HL-60 (cell line): ENCODE data around the gene FAF1.

Experiments used
- DNase-seq, 2 experiments: peaks; one replicate each; pipeline ENCODE4 v3.0.0-alpha.2; 2010 to 2020; ENCODE audit warnings: low read depth in 1 of 2, low spot score in 1 of 2
- H3K27ac ChIP-seq: fragments of 250-450 bp; sonication (Bioruptor Pico); replicated peaks from 2 replicates; pipeline ENCODE4 v1.5.1; 2020; ENCODE audit warnings: mild to moderate bottlenecking, moderate library complexity
- H3K27me3 ChIP-seq: fragments of 250-450 bp; sonication (Bioruptor Pico); 2 replicates; pipeline ENCODE4 v1.5.1; 2021; ENCODE audit warnings: mild to moderate bottlenecking, moderate library complexity; ENCODE audit not compliant: insufficient read depth, poor library complexity, severe bottlenecking
- H3K4me3 ChIP-seq: replicated peaks from 2 replicates; pipeline ENCODE4 v1.5.1; 2011; ENCODE audit warnings: mild to moderate bottlenecking, control low read depth, low read length; ENCODE audit not compliant: insufficient read depth
- GABPA ChIP-seq: IDR thresholded peaks from 2 replicates; pipeline ENCODE4 v1.6.1; 2012; ENCODE audit warnings: low read depth
- POLR2AphosphoS5 ChIP-seq: IDR thresholded peaks from 2 replicates; pipeline ENCODE4 v1.6.1; 2012; ENCODE audit warnings: low read depth
- REST ChIP-seq: IDR thresholded peaks from 2 replicates; pipeline ENCODE4 v1.6.1; 2012; ENCODE audit warnings: low read depth; ENCODE audit not compliant: insufficient replicate concordance
- SPI1 ChIP-seq: IDR thresholded peaks from 2 replicates; pipeline ENCODE4 v1.6.1; 2012; ENCODE audit warnings: low read depth, mild to moderate bottlenecking, borderline replicate concordance
- TF ChIP-seq, protein P1 (sequence below): IDR thresholded peaks from one replicate; pipeline ENCODE4 v1.5.1; 2011; ENCODE audit warnings: low read length, control low read depth, inconsistent platforms; ENCODE audit not compliant: insufficient read depth

The FAF1 gene

DNA sequence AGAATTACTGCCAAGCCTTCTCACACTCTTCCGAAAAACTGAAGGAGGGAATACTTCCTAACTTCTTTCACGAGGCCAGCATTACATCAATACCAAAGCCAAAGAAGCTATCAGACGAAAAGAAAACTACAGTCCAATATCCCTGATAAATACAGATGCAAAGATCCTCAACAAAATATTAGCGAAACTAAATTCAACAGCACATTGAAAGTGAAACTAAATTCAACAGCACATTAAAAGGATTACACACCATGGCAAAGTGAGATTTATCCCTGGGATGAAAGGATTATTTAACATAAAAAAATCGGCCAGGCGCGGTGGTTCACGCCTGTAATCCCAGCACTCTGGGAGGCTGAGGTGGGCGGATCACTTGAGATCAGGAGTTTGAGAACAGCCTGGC, 176.8 kb downstream of the FAF1 start:
- DNase-seq = no peak
- no peak overlapping the region for H3K27ac ChIP-seq
- TF ChIP-seq POLR2AphosphoS5 = no peak
- TF ChIP-seq REST = no peak
- TF ChIP-seq, protein P1, sequence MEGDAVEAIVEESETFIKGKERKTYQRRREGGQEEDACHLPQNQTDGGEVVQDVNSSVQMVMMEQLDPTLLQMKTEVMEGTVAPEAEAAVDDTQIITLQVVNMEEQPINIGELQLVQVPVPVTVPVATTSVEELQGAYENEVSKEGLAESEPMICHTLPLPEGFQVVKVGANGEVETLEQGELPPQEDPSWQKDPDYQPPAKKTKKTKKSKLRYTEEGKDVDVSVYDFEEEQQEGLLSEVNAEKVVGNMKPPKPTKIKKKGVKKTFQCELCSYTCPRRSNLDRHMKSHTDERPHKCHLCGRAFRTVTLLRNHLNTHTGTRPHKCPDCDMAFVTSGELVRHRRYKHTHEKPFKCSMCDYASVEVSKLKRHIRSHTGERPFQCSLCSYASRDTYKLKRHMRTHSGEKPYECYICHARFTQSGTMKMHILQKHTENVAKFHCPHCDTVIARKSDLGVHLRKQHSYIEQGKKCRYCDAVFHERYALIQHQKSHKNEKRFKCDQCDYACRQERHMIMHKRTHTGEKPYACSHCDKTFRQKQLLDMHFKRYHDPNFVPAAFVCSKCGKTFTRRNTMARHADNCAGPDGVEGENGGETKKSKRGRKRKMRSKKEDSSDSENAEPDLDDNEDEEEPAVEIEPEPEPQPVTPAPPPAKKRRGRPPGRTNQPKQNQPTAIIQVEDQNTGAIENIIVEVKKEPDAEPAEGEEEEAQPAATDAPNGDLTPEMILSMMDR = no peak
- TF ChIP-seq SPI1 = no peak
- TF ChIP-seq GABPA = no peak
- no peak overlapping the region for H3K4me3 ChIP-seq
- H3K27me3 ChIP-seq = no peaks in the 10 kb centered on the region

DNA sequence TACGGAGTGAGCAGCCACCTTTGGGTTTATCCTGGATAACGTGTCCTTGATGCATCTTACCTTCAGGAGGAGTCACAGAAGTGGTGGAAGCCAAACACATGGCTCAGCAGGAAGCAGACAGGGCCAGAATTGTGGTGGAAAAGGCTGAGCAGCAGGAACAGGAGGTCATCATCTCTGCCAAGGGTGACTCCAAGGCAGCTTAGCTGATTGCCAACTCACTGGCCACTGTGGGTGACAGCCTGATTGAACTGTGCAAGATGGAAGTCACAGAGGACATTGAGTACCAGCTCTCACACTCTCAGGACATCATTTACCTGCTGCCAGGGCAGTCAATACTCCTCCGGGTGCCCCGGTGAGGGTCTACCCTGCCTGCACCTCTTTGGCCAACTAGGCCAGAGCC, 179.3 kb downstream of the FAF1 start:
- TF ChIP-seq SPI1 = no peak
- TF ChIP-seq, protein P1 = no peak
- TF ChIP-seq REST = no peak
- no peak for TF ChIP-seq POLR2AphosphoS5
- no peak for TF ChIP-seq GABPA
- no peak overlapping the region for H3K4me3 ChIP-seq
- H3K27me3 ChIP-seq = no peaks in the 10 kb centered on the region
- H3K27ac ChIP-seq = no peak overlapping the region
- no peak for DNase-seq

DNA sequence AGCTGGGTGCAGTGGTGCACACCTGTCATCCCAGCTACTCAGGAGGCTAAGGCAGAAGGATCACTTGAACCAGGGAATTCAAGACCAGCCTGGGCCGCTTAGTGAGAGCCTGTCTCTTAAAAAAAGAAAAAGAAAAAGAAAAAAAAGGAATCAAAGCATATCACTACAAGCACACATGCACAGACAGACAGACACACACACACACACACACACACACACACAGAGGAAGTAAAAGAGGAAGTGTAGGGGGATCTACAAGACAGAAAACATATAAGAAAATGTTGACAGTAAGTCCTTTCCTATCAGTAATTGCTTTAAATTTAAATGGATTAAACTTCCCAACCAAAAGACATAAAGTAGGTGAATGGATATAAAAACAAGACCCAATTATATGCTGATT, 180.3 kb downstream of the FAF1 start:
- no peak for TF ChIP-seq POLR2AphosphoS5
- TF ChIP-seq SPI1 = peak; percentile 98
- TF ChIP-seq GABPA = no peak
- no peak for TF ChIP-seq REST
- no peak overlapping the region for H3K27ac ChIP-seq
- peak; percentile 10 to 49 for DNase-seq

GRCh38 chr1:50775740-50776139, 184.3 kb downstream of the FAF1 start:
- DNase-seq = no peak
- TF ChIP-seq SPI1 = no peak
- TF ChIP-seq REST = no peak
- H3K27me3 ChIP-seq = no peaks in the 10 kb centered on the region

More for the DNA sequence above, 180.3 kb downstream of the FAF1 start:
- Histone ChIP-seq H3K4me3 (no peak overlapping the region), H3K27me3 (no peaks in the 10 kb centered on the region)

More at GRCh38 chr1:50775740-50776139, 184.3 kb downstream of the FAF1 start:
- Histone ChIP-seq H3K27ac (no peak overlapping the region), H3K4me3 (no peak overlapping the region)
